ENCODE results near the gene SIRT2. TPM values are rescaled to one million over a fixed set of nuclear protein-coding genes. Genes with fewer than 3 reads are reported as not detected.
"Not testable (repeated sequence)": the region's sequence is repeated elsewhere in the genome, so short reads cannot be mapped to it uniquely, and the experiment has no call there.

Gene SIRT2
- total RNA-seq, 2 experiments from 2014 or later: 25.5 to 32.1 TPM

GRCh38 chr19:38941979-38942378, 42.6 kb upstream of the SIRT2 start:
- POLR2A ChIA-PET: no interaction called here
- no peaks in the 10 kb centered on the region for H3K4me1 ChIP-seq (ENCODE audit: insufficient read depth, low read length, poor library complexity, severe bottlenecking)
- DNase-seq (ENCODE audit: low spot score): no peak
- CTCF ChIA-PET (ENCODE audit: unreplicated experiment): no interaction called here
- intact Hi-C loops (cut with micrococcal nuclease; ENCODE audit: unreplicated experiment): no loop called here
- no peak overlapping the region for H3K27ac ChIP-seq (ENCODE audit: low read depth, low read length, poor library complexity, severe bottlenecking)
- H3K36me3 ChIP-seq (ENCODE audit: insufficient read depth, low read length): no peaks in the 10 kb centered on the region
- BruUV-seq (replicated peaks): no TSS peak
- H4K20me1 ChIP-seq (ENCODE audit: insufficient read depth, low read length): no peaks in the 10 kb centered on the region
- H3K9me3 ChIP-seq (ENCODE audit: low read length): no peaks in the 10 kb centered on the region
- H3K4me2 ChIP-seq (ENCODE audit: low read length): no peak overlapping the region
- no peak overlapping the region for H3K4me3 ChIP-seq (ENCODE audit: low read depth, low read length, poor library complexity, severe bottlenecking)
- H3K79me2 ChIP-seq (ENCODE audit: insufficient read depth, low read depth, low read length): no peaks in the 10 kb centered on the region
- H3K9me2 ChIP-seq (ENCODE audit: insufficient read depth, low read length): no peaks in the 10 kb centered on the region
- H2AFZ ChIP-seq (ENCODE audit: low read length): no peak overlapping the region
- TF ChIP-seq EZH2phosphoT487 (IDR thresholded peaks at IDR 0.05; ENCODE audit: borderline replicate concordance, low read depth, low read length): no peak
- TF ChIP-seq, protein P1, sequence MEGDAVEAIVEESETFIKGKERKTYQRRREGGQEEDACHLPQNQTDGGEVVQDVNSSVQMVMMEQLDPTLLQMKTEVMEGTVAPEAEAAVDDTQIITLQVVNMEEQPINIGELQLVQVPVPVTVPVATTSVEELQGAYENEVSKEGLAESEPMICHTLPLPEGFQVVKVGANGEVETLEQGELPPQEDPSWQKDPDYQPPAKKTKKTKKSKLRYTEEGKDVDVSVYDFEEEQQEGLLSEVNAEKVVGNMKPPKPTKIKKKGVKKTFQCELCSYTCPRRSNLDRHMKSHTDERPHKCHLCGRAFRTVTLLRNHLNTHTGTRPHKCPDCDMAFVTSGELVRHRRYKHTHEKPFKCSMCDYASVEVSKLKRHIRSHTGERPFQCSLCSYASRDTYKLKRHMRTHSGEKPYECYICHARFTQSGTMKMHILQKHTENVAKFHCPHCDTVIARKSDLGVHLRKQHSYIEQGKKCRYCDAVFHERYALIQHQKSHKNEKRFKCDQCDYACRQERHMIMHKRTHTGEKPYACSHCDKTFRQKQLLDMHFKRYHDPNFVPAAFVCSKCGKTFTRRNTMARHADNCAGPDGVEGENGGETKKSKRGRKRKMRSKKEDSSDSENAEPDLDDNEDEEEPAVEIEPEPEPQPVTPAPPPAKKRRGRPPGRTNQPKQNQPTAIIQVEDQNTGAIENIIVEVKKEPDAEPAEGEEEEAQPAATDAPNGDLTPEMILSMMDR (conservative IDR thresholded peaks at IDR 0.05; ENCODE audit: low read length): no peak

GRCh38 chr19:38941466-38941865, 42.0 kb upstream of the SIRT2 start:
- DNase-seq (ENCODE audit: low spot score); POLR2A ChIA-PET; H3K36me3 ChIP-seq (ENCODE audit: insufficient read depth, low read length); H3K79me2 ChIP-seq (ENCODE audit: insufficient read depth, low read depth, low read length); H2AFZ ChIP-seq (ENCODE audit: low read length); H3K27ac ChIP-seq (ENCODE audit: low read depth, low read length, poor library complexity, severe bottlenecking); CTCF ChIA-PET (ENCODE audit: unreplicated experiment); H3K4me3 ChIP-seq (ENCODE audit: low read depth, low read length, poor library complexity, severe bottlenecking); H3K4me2 ChIP-seq (ENCODE audit: low read length); BruUV-seq (replicated peaks); H3K4me1 ChIP-seq (ENCODE audit: insufficient read depth, low read length, poor library complexity, severe bottlenecking); H3K9me3 ChIP-seq (ENCODE audit: low read length); intact Hi-C loops (cut with micrococcal nuclease; ENCODE audit: unreplicated experiment); H4K20me1 ChIP-seq (ENCODE audit: insufficient read depth, low read length); H3K9me2 ChIP-seq (ENCODE audit: insufficient read depth, low read length): not testable (repeated sequence)

DNA sequence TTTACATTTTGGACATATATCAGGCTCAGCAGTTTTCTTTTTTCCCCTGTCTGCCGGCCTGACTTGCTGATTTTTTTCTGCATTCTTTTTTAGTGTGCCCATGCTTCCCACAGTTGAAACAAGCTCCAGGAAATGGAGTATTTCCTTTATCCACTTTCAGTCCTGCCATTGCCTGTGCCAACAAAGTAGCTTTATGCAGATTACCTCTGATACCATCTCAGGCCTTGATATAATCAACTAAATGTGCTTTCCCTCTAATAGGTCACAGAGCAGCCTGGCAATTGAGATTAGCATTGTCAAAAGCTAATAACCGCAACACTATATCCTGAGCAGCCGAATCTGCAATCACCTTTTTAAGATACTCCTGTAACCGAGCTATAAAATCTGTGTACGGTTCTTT, 40.5 kb upstream of the SIRT2 start:
- H3K9me2 ChIP-seq (ENCODE audit: insufficient read depth, low read length): no peaks in the 10 kb centered on the region
- peaks cover under 1% of the 10 kb centered on the region; the same call in 1 of the 2 replicates for H3K9me3 ChIP-seq (ENCODE audit: low read length)
- intact Hi-C loops (cut with micrococcal nuclease; ENCODE audit: unreplicated experiment): no loop called here
- H3K4me1 ChIP-seq (ENCODE audit: insufficient read depth, low read length, poor library complexity, severe bottlenecking): no peaks in the 10 kb centered on the region
- TF ChIP-seq EZH2phosphoT487 (IDR thresholded peaks at IDR 0.05; ENCODE audit: borderline replicate concordance, low read depth, low read length): no peak
- TF ChIP-seq, protein P1 (conservative IDR thresholded peaks at IDR 0.05; ENCODE audit: low read length): no peak
- H3K27ac ChIP-seq (ENCODE audit: low read depth, low read length, poor library complexity, severe bottlenecking): no peak overlapping the region
- BruUV-seq (replicated peaks): no TSS peak
- no peaks in the 10 kb centered on the region for H4K20me1 ChIP-seq (ENCODE audit: insufficient read depth, low read length)
- H3K4me2 ChIP-seq (ENCODE audit: low read length): no peak overlapping the region
- ChIA-PET POLR2A (interaction anchor here (0.7 kb wide), 1 partner anchor 277 kb away, joined by 3 read pairs; no protein-coding TSS in a partner anchor), CTCF (ENCODE audit: unreplicated experiment) (interaction anchor here (0.6 kb wide), 1 partner anchor 230 kb away, joined by 3 read pairs; no protein-coding TSS in a partner anchor)
- no peak overlapping the region for H3K4me3 ChIP-seq (ENCODE audit: low read depth, low read length, poor library complexity, severe bottlenecking)
- no peak overlapping the region for H2AFZ ChIP-seq (ENCODE audit: low read length)
- no peaks in the 10 kb centered on the region for H3K79me2 ChIP-seq (ENCODE audit: insufficient read depth, low read depth, low read length)
- peaks cover 9% of the 10 kb centered on the region for H3K36me3 ChIP-seq (ENCODE audit: insufficient read depth, low read length)
- DNase-seq (ENCODE audit: low spot score): no peak
